Endothelial cell of umbilical vein (primary cell): ENCODE results near the gene ELANE. TPM values are rescaled to one million over a fixed set of nuclear protein-coding genes. Genes with fewer than 3 reads are reported as not detected.

Experiments
- BruUV-seq: library from RNA; stranded (reverse); fragments of 400-500 nt; replicated peaks from 2 replicates; lab custom pipeline; 2021; lab: Mats Ljungman, UMichigan
- CTCF ChIA-PET: fragments of 300-600, 350-600 bp; sonication (Branson Sonifier 250); formaldehyde crosslinking; loops from one replicate; lab custom pipeline; 2021; ENCODE audit warnings: antibody characterized with exemption, inconsistent platforms; lab: Charles Lee
- POLR2A ChIA-PET: fragments of 300-600, 350-600 bp; sonication (Branson Sonifier 250); formaldehyde crosslinking; loops from one replicate; lab custom pipeline; 2021; ENCODE audit warnings: antibody characterized with exemption, inconsistent platforms; lab: Charles Lee
- DNase-seq: peaks from one replicate; pipeline ENCODE4 v3.0.0-alpha.2; 2011; ENCODE audit warnings: low read depth, low spot score
- FAIRE-seq: peaks from 2 replicates; lab custom pipeline; 2011; peaks lifted over from hg19 to GRCh38; lab: Jason Lieb, UNC
- H2AFZ ChIP-seq: 2 replicates; pipeline ENCODE4 v1.6.0; 2012; ENCODE audit warnings: low read depth, low read length, control low read depth, inconsistent platforms
- H3K27ac ChIP-seq: 2 replicates; pipeline ENCODE4 v1.5.1; 2011; ENCODE audit warnings: low read depth, mild to moderate bottlenecking, control low read depth, low read length, moderate library complexity; ENCODE audit not compliant: insufficient read depth
- H3K27me3 ChIP-seq, 2 experiments: 2 replicates each; pipeline versions ENCODE4 v1.6.0 to v1.6.1; 2011; ENCODE audit warnings: low read length in 2 of 2, mixed read lengths in 1 of 2; ENCODE audit not compliant: control insufficient read depth in 2 of 2, insufficient read depth in 2 of 2
- H3K36me3 ChIP-seq, 2 experiments: 2 replicates in 1 of 2; 3 replicates in 1 of 2; pipeline ENCODE4 v1.5.1; 2011; ENCODE audit warnings: low read length in 2 of 2, mild to moderate bottlenecking in 1 of 2, moderate library complexity in 1 of 2; ENCODE audit not compliant: control insufficient read depth in 2 of 2, insufficient read depth in 2 of 2; ENCODE audit errors: extremely low read depth in 1 of 2
- H3K4me1 ChIP-seq: 3 replicates; pipeline ENCODE4 v1.5.1; 2011; ENCODE audit warnings: mild to moderate bottlenecking, low read length; ENCODE audit not compliant: control insufficient read depth, insufficient read depth; ENCODE audit errors: extremely low read depth
- H3K4me2 ChIP-seq: 2 replicates; pipeline ENCODE4 v1.6.1; 2011; ENCODE audit warnings: low read length, control low read depth, mixed read lengths; ENCODE audit not compliant: insufficient read depth
- H3K4me3 ChIP-seq, 3 experiments: fragments of 200-600 bp in 1 of 3; sonication (generic), shearing (Covaris generic) in 1 of 3; replicated peaks in 1 of 3; 2 replicates each; pipeline ENCODE4 v1.5.1; 2011 to 2016; ENCODE audit warnings: control low read depth in 3 of 3, low read length in 3 of 3, mild to moderate bottlenecking in 2 of 3, inconsistent platforms in 1 of 3, low read depth in 1 of 3, moderate library complexity in 1 of 3; ENCODE audit not compliant: insufficient read depth in 1 of 3
- H3K79me2 ChIP-seq: 2 replicates; pipeline ENCODE4 v1.6.0; 2012; ENCODE audit warnings: low read length, inconsistent platforms; ENCODE audit not compliant: control insufficient read depth, insufficient read depth
- H3K9ac ChIP-seq: replicated peaks from 2 replicates; pipeline ENCODE3; 2011; ENCODE audit warnings: low read length, control low read depth; ENCODE audit not compliant: insufficient read depth; ENCODE audit errors: extremely low read depth
- H3K9me1 ChIP-seq: replicated peaks from 3 replicates; pipeline ENCODE4 v1.6.0; 2011; ENCODE audit warnings: mild to moderate bottlenecking, low read length; ENCODE audit not compliant: control insufficient read depth, insufficient read depth; ENCODE audit errors: extremely low read depth
- H3K9me3 ChIP-seq: replicated peaks from 2 replicates; pipeline ENCODE4 v1.5.1; 2012; ENCODE audit warnings: low read length, inconsistent platforms; ENCODE audit not compliant: control insufficient read depth, insufficient read depth
- H4K20me1 ChIP-seq: replicated peaks from 2 replicates; pipeline ENCODE3; 2011; ENCODE audit warnings: mild to moderate bottlenecking, low read length; ENCODE audit not compliant: control insufficient read depth, insufficient read depth; ENCODE audit errors: extremely low read depth
- CTCF ChIP-seq, 2 donors: IDR thresholded peaks; 1 replicate in 1 of 2; 2 replicates in 1 of 2; pipeline ENCODE4 v1.5.1; 2011; ENCODE audit warnings: low read length in 2 of 2, mild to moderate bottlenecking in 2 of 2, moderate library complexity in 2 of 2, control low read depth in 1 of 2, inconsistent platforms in 1 of 2, low read depth in 1 of 2; ENCODE audit not compliant: insufficient read depth in 1 of 2; ENCODE audit errors: extremely low read depth in 1 of 2
- EZH2 ChIP-seq: IDR thresholded peaks from 2 replicates; pipeline ENCODE4 v1.6.1; 2012; ENCODE audit warnings: borderline replicate concordance, low read depth, mild to moderate bottlenecking, moderate library complexity, low read length, inconsistent platforms; ENCODE audit not compliant: severe bottlenecking
- FOS ChIP-seq: IDR thresholded peaks from 2 replicates; pipeline ENCODE4 v1.6.1; 2011; ENCODE audit warnings: mild to moderate bottlenecking, low read length, moderate library complexity, borderline replicate concordance; ENCODE audit not compliant: insufficient read depth
- GATA2 ChIP-seq: IDR thresholded peaks from 2 replicates; pipeline ENCODE4 v1.7.0; 2011; ENCODE audit warnings: low read depth, mild to moderate bottlenecking, moderate library complexity, mixed read lengths, low read length; ENCODE audit not compliant: insufficient read length, insufficient read depth
- JUN ChIP-seq: IDR thresholded peaks from 2 replicates; pipeline ENCODE4 v1.6.1; 2011; ENCODE audit warnings: borderline replicate concordance, low read depth; ENCODE audit not compliant: insufficient read length, insufficient read depth
- MAX ChIP-seq: IDR thresholded peaks from 2 replicates; pipeline ENCODE4 v1.6.1; 2011; ENCODE audit not compliant: insufficient read depth, insufficient read length
- MYC ChIP-seq: IDR thresholded peaks from one replicate; pipeline ENCODE4 v1.6.1; 2011; ENCODE audit warnings: mild to moderate bottlenecking, low read depth, low read length
- POLR2A ChIP-seq: IDR thresholded peaks from 2 replicates; pipeline ENCODE4 v1.6.1; 2012; ENCODE audit warnings: low read depth, mild to moderate bottlenecking, control low read depth, low read length
- POLR2AphosphoS5 ChIP-seq: IDR thresholded peaks from 2 replicates; pipeline ENCODE4 v1.6.1; 2012; ENCODE audit warnings: low read depth, mild to moderate bottlenecking, control low read depth, low read length, moderate library complexity; ENCODE audit not compliant: insufficient read depth
- dilution Hi-C: fragments of 300-500 bp; cut with MboI; formaldehyde crosslinking; loops from one replicate; pipeline ENCODE4 v1.15.0; 2019; ENCODE audit warnings: low sequenced_read_pairs; ENCODE audit not compliant: extremely low pct_ligation_motif_present
- intact Hi-C: fragments of 100-400 bp; cut with micrococcal nuclease; formaldehyde crosslinking; loops from one replicate; pipeline ENCODE4 v1.10.0; 2022
- polyA plus RNA-seq, 4 experiments: library from polyadenylated mRNA; depleted of rRNA in 3 of 4; stranded (reverse) in 3 of 4; unstranded in 1 of 4; fragments of >200 nt; gene quantifications; 2 replicates each; pipeline versions ENCODE4 v1.2.1 to v1.2.3, GENCODE V29; 2011 to 2012; ENCODE audit warnings: missing spikeins in 1 of 4
- total RNA-seq: library from RNA; stranded (reverse); gene quantifications from 2 replicates; pipeline ENCODE4 v1.2.3, GENCODE V29; 2021

The ELANE gene
- total and polyA plus RNA-seq, 2 donors (not counting 3 experiments of a cell fraction or from before 2014, with no cell fraction given), result not detected

DNA sequence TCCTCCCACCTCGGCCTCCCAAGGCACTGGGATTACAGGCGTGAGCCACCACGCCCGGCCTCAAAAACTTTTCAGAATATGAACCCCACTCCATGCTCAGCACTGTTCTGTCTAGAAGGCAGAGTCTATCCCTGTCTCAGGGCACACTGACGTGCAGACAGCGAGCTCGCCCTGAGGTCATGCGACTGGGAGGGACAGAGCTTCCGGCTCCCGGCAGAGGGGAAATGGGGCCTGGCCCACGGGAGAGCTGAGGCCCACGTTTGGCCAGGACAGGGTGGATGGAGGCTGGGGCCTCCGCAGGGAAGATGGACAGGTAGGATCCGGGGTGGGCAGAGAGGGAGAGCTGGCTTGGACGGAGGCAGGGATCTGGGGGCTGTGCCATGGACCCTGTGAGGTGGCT lies 27.2 kb upstream of the ELANE start:
- POLR2A ChIA-PET, result no interaction called here

More for the DNA sequence above, 27.2 kb upstream of the ELANE start:
- Histone ChIP-seq H3K4me1 (no peaks in the 10 kb centered on the region), H3K9me1 (no peaks in the 10 kb centered on the region), H3K27ac (no peak overlapping the region), H3K4me3 (no peak overlapping the region), H3K79me2 (no peaks in the 10 kb centered on the region), H3K4me2 (no peak overlapping the region), H3K36me3 (no peaks in the 10 kb centered on the region), H3K27me3 (no peaks in the 10 kb centered on the region), H4K20me1 (no peaks in the 10 kb centered on the region), H3K9me3 (no peaks in the 10 kb centered on the region), H2AFZ (no peak overlapping the region), H3K9ac (no peak overlapping the region)
- dilution Hi-C loops, result no loop called here
- intact Hi-C loops, result no loop called here
- DNase-seq, result no peak
- CTCF ChIA-PET, result interaction anchor here (0.7 kb wide), 1 partner anchor 23 kb away, joined by 3 read pairs; no protein-coding TSS in a partner anchor
- TF ChIP-seq POLR2A (no peak), MAX (no peak), CTCF (IDR thresholded peaks at IDR 0.05; ENCODE audit: extremely low read depth in 1 of 2, insufficient read depth in 1 of 2, low read depth in 1 of 2, low read length in 2 of 2) (no peak), POLR2AphosphoS5 (no peak), JUN (no peak), MYC (no peak), FOS (no peak), GATA2 (no peak), EZH2 (no peak)
- no peak for FAIRE-seq
- BruUV-seq, result no TSS peak
